NCI-H1105 (cell line): Measurements from ENCODE around the gene SELPLG.
"Not testable (repeated sequence)": the region's sequence is repeated elsewhere in the genome, so short reads cannot be mapped to it uniquely, and the experiment has no call there.

ENCODE experiments used
- DNase-seq: peaks from one replicate; lab custom pipeline; 2025; lab: John Stamatoyannopoulos, UW

The SELPLG gene

GRCh38 chr12:108638141-108638827 is 4.6 kb upstream of the SELPLG start:
- DNase-seq: no peak

GRCh38 chr12:108637222-108637971 is 3.7 kb upstream of the SELPLG start:
- no peak for DNase-seq

GRCh38 chr12:108635997-108636808 is 2.5 kb upstream of the SELPLG start:
- DNase-seq: no peak

GRCh38 chr12:108635201-108635996 is 1.7 kb upstream of the SELPLG start:
- no peak for DNase-seq

GRCh38 chr12:108634341-108634751 is 652 bp upstream of the SELPLG start:
- DNase-seq: no peak

GRCh38 chr12:108633081-108633533 is 587 bp downstream of the SELPLG start:
- no peak for DNase-seq

DNA sequence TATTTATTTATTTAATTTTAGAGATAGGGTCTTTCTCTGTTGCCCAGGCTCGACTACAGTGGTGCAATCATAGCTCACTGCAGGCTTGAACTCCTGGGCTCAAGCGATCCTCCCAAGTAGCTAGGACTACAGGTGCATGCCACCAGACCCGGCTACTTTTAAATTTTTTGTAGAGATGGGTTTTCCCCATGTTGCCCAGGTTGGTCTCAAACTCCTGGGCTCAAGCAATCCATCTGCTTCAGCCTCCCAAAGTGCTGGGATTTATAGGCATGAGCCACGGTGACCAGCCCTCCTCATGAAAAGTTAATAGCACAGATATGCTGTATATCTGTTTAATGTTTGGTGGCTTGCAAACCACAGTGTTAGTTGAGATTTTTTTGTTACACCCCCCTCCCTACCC is 2.4 kb downstream of the SELPLG start:
- DNase-seq: not testable (repeated sequence)

DNA sequence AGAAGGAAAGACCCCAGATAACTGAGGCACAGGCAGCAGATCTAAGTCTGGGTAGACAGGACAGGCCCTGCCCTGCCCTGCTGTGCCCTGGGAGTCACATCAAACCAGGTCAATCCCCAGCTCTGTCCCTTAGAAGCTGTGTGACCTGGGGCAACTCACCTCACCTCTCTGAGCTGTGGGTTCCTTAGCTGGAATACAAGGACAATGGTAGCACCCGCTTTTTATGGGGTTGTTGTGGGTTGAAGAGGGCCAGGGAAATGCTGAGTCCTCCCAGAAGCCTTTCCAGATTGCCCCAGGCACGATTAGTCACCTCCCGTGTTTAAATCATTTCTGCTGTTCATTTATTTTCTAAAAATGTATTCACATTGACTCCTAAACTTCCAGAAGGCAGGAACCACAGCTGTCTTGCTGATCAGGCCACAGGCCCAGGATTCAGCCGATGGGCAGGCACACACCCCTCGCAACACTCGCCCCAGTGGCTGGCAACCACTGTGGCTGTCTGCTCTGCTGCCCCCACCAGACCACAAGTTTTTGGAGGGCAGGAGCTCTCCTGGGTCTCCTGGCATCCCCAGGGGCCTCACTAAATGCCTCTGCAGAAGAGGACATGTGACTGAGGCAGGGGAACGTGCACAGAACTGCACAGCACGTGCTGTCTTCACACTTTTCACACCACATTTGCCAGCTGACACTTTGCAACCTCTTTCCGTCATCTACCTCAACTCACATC is 3.0 kb downstream of the SELPLG start:
- DNase-seq: no peak

GRCh38 chr12:108629824-108630476 is 3.7 kb downstream of the SELPLG start:
- no peak for DNase-seq

- DNase-seq: no peak
These were observed 4.5 kb downstream of the SELPLG start for GRCh38 chr12:108629151-108629550.

GRCh38 chr12:108627134-108627920 is 6.4 kb downstream of the SELPLG start:
- DNase-seq: no peak

DNA sequence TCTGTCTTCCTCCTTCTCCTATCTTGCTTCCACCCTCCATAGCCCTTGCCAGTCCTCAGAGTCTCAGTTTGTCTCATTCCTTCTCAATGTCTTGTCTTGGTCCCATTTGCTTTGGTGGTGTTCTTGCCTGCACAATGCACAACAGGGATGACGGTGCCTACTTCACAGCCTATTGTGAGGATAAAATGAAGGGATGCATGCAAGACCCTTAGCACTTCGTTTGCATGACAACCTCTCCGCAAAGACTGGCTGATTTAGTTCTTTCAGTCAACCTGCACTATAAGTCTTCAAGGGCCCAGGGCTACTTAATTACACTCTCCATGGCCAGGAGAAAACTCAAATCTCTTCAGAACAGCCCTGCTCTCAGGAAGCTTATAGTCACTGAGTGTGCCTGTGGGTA is 8.5 kb downstream of the SELPLG start:
- no peak for DNase-seq

DNA sequence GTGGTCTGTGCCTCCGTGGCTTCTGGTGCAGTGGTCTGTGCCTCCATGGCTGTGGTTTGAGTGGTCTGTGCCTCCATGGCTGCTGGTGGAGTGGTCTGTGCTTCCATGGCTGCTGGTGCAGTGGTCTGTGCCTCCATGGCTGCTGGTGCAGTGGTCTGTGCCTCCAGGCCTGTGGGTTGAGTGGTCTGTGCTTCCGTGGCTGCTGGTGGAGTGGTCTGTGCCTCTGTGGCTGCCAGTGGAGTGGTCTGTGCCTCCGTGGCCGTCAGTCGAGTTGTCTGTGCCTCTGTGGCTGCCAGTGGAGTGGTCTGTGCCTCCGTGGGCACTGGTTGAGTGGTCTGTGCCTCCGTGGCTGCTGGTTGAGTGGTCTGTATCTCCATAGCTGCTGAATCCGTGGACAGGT is 10.1 kb downstream of the SELPLG start:
- DNase-seq: no peak

DNA sequence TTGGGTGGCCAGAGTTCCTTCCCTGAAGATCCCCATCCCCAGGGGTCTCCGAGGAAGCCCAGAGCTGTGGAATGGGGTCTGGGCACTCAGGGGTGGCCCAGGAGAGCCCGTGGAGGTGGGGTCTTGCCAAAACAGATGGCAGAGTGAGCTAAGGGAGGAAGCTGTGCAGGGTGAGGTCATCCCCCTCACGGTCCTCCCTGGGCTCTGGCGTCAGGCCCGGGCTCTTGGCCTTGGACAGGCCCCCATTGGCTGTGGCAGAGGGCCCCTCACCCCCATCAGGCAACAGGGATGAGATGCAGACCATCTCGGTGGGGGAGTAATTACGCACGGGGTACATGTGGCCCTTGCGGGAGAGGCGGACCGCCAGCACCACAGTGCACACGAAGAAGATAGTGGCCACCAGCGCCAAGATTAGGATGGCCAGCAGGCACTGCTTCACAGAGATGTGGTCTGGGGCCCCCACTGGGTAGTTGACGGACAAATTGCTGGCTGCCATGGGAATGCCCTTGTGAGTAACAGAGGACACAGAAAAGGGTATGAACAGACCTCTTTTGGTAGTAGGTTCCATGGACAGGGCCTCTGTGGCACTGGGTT is 10.7 kb downstream of the SELPLG start:
- DNase-seq: no peak

DNA sequence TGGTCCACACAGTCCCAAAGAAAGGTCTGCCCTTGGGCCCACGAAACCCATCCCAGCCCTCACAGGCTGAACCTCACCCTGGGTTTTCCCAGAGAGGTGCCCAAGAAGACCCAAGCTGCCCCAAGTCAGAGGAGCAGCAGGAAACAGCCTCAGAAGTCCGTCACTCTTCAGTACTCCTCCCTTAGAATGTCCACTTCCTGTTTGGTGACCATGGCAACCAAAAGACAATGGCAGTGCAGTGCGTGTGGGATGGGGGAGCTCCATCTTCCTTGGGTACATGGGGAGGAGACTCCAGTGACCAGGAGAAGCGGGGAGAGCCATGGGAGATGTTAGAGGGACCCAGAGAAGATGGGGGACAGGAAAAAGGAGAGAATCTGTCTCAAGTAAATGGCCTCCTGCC is 11.3 kb downstream of the SELPLG start:
- DNase-seq: no peak

- DNase-seq: no peak
These were observed 12.5 kb downstream of the SELPLG start for GRCh38 chr12:108621161-108621560.

- no peak for DNase-seq
These were observed 13.3 kb downstream of the SELPLG start for GRCh38 chr12:108620236-108620879.

GRCh38 chr12:108619369-108620160 is 14.1 kb downstream of the SELPLG start:
- DNase-seq: no peak
